ENCODE results near the gene ALDH16A1.

ALDH16A1 gene

DNA sequence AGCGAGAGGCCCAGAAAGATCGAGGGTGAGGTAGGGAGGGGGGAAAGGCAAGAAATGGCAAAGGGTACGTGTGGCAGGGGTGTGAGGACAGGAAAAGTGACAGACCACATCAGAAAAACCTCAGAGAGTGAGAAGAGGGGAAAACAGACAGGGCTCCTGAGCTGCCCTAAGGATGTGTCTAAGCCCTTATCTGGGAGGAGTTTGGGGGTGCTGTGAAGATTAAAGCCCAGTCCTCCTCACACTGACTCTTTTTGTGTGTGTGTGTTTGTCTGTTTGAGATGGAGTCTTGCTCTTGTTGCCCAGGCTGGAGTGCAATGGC is 29.1 kb upstream of the ALDH16A1 start:
- DNase-seq (ENCODE audit: low read depth) = no peak

DNA sequence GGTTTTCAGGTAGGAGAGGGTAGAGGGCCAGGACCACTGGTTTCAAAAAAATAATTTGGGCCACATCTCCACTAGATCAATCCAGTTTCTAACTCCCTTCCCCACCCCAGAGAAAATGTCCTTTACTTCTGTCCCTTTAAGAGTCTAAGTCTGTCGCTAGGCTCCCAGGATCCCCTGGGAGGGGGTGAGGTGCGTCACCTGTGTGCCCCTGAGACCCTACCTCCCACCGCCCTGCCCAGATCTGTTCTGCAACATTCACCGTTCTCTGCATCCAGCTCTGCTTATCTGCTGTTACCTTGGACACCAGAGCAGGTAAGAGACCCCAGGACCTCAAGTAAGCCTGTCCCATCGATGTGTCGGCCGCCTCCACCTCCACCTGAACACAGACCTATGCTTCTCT is 27.8 kb upstream of the ALDH16A1 start, which contains the start of gene GFY:
GFY (plus strand) TSS at position 211 of the 400 bp plus-strand sequence. CDS start 1,043 bp downstream, outside the sequence.
- DNase-seq (ENCODE audit: low read depth) = no peak

DNA sequence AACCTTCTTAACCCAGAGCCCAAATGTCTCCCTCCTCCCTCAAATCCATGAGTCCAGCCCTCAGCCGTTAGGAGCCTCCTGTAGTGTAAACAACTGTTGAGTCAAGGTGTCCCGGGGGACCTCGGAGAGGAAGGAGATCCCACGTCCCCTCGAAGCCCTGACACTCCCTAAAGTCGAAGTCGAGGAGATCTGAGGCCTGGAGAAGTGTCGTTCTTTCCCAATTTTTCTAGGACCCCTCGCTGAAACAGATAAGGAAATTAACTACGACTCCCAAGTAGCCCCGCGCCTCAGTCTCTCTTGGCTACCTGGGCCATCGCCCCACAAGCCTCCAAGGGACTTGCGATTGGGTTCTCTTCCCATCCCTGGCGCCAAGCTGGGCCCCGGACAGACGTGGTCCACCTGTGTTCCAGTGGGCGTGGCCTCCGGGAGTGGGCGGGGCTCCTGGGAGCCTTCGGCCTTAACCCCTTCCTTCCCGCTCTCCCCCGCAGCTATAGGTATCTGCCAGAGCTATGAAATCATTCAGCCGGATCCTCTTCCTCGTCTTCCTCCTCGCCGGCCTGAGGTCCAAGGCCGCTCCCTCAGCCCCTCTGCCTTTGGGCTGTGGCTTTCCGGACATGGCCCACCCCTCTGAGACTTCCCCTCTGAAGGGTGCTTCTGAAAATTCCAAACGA is 27.0 kb upstream of the ALDH16A1 start:
- no peak for DNase-seq (ENCODE audit: low read depth)

GRCh38 chr19:49427339-49427738 is 25.7 kb upstream of the ALDH16A1 start:
- no peak for DNase-seq (ENCODE audit: low read depth)

GRCh38 chr19:49427855-49428546 is 25.0 kb upstream of the ALDH16A1 start:
- no peak for DNase-seq (ENCODE audit: low read depth)

DNA sequence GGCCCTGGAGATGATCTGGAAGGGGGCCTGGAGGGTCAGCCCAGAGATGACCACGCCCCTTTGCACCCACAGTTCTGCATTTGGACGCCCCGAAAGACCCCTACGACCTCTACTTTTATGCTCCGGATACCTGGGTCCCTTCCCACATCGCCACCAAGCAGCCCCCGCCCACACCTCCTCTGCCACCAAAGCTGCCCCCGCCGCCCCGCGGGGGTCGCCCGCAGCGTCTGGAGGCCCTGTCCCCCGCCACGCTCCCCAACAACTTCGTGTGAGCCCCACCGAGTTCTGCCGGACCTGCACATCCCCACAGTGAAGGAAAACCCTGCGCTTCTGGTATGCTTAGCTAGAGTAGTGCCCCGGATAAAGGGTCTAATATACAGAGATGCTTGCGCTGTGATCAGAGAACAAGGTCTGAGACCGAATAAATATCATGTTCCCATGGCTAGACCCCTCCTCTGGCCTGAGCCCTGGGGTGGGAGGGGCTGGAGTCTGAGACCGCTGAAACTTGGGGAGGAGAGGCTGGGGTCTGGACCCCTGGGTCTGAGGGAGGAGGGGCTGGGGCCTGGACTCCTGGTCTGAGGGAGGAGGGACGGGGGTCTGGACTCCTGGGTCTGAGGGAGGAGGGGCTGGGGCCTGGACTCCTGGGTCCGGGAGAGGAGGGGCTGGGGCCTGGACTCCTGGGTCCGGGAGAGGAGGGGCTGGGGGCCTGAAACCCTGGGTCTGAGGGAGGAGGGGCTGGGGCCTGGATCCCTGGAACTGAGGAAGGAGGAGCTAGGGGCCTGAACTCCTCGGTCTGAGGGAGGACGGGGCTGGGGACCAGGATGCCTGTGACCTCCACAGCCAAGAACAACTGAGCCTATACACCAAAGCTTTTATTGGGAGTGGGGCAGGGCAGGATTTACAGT is 24.2 kb upstream of the ALDH16A1 start:
- no peak for DNase-seq (ENCODE audit: low read depth)

- DNase-seq (ENCODE audit: low read depth) = no peak
Observed at GRCh38 chr19:49430172-49430677, 22.8 kb upstream of the ALDH16A1 start.

- DNase-seq (ENCODE audit: low read depth) = no peak
Observed at GRCh38 chr19:49430678-49431329, 22.2 kb upstream of the ALDH16A1 start.

DNA sequence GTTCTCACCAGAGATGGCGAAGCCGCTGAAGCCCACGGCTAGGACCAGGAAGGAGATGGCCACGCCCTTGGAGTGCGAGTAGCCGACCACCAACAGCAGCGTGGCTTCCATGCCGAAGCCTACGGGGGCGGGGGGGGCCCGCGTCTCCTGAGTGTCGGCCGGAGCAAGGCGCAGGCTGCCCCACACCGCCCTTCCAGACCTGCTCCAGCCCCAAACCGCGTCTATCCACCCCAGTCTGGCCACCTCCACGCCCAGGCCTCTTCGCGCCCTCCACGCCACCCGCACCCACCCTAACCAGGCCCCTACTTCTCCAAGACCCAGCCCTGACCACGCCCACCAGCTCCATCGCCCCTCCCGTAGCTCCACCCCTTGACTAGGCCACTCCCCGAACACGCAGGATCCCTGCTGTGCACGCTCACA is 21.7 kb upstream of the ALDH16A1 start:
- no peak for DNase-seq (ENCODE audit: low read depth)

DNA sequence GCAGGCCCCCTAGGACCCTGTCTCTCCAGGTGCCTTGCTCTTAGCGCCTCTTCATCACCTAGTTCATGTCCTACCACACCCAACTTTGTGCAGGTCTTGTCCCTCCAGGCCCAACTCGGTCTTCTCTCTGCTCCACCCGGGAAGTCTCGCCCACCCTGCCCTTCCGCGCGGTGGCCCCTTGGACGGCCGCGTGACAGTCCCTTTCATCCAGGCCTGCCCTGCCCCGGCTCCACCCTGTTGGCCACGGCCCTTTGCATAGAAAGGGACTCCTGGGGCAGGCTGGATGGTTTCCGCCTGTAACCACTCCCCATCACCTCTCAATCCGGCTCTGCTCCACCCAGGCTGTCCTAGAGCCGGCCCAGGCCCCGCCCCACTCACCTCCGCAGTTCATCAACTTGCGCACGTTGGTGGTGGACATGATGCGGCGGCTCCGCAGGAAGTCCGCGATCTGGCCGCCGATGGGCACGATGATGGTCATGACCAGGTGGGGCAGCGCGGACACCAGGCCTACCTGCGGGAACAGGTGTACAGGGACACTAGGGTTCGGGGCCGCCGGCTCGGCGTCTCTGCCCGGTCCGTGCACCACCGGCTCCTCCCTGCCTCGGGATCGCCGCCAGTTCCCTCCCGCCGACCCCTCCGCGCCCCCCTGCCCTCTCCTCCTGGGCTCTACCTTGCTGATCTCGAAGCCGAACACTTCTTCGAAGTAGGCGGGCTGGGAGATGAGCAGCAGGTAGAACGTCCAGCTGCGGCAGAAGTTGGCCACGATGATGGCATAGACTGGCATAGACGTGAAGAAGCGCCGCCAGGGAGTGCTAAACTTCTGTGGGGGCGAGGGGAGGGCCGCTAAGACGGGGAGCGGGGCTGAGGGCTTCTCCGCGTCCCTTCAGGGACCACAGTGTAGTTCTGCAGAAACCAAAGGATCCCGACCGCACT is 20.6 kb upstream of the ALDH16A1 start:
- no peak for DNase-seq (ENCODE audit: low read depth)

DNA sequence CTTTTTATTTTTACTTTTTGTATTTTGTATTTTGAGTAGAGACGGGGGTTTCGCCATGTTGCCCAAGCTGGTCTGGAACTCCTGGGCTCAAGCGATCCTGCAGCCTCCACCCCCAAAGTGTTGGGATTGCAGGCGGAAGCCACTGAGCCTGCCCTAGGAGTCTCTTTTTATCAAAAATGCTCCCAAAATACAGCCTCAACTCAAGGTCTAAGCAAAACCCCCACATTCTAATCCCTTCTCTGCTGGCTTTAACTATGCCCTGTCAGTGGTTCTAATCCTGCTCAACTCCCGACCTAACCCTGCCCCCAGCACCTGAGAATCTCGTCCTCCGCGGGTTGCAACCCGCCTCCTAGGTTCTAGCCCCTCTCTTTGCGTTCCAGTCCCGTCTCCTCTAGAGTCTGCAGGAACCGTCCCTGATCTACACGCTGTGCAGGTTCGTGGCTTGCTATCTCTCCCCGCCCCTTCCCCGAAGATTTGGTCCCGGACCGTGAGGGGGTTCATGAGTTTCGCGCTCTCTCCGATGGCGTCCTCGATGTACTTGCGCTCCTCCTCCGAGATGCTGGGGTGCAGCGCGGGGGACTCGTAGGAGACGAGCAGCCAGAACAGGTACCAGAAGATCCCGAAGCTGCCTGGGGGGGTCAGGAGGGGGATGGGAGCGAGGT is 19.7 kb upstream of the ALDH16A1 start:
- no peak for DNase-seq (ENCODE audit: low read depth)

DNA sequence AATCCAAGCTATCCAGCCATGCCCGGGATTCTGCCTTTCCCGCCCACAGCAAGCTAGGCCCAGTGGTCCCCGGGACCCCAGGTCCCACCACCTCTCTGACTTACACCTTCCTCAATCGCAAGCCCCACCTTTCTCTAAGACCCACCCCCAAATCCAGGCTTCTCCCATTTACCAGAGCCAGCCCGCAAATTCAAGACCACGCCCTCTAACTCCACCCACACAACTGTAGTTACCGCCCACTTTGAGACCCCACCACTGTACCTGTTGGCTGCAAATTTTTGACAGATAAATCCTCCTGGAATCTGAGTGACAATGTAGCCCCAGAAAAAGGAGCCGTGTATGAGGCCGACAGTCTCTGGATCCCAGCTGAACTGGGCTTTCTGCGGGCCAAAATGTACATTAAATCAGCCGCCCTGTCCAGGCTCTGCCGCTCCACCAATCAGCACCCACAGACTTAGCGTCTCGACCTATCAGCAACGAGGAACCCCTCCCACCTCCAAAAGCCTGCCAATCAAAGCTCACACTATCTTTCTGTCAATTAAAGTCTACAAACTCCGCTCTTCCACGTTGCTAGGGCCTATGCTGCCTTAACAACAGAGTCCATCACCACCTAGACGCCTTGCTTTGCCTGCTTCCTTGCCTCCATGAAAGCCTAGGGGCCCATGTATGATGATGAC is 18.0 kb upstream of the ALDH16A1 start:
- no peak for DNase-seq (ENCODE audit: low read depth)

GRCh38 chr19:49435670-49436069 is 17.4 kb upstream of the ALDH16A1 start:
- DNase-seq (ENCODE audit: low read depth) = no peak

- no peak for DNase-seq (ENCODE audit: low read depth)
Observed at GRCh38 chr19:49436381-49437017, 16.5 kb upstream of the ALDH16A1 start.

DNA sequence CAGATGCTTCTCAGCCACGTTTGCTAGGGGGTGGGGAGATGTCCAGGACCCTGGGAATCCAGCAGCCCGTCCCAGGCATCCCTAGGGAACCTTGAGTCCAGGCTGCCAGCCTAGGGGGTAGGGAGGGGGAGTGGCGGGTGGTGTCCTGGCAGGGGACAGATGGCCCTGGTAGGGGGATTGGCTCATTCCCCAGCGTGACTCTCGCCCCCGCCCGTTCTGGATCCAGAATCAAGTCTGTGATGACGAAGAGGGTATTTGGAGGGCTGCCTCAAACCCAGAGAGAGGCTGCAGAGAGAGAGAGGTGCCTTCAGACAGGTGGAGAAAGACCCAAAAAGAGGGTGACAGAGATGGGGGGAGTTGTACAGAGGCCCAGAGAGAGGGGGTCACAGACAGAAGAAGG is 15.8 kb upstream of the ALDH16A1 start:
- DNase-seq (ENCODE audit: low read depth) = no peak

- no peak for DNase-seq (ENCODE audit: low read depth)
Observed at GRCh38 chr19:49438261-49438660, 14.8 kb upstream of the ALDH16A1 start.

DNA sequence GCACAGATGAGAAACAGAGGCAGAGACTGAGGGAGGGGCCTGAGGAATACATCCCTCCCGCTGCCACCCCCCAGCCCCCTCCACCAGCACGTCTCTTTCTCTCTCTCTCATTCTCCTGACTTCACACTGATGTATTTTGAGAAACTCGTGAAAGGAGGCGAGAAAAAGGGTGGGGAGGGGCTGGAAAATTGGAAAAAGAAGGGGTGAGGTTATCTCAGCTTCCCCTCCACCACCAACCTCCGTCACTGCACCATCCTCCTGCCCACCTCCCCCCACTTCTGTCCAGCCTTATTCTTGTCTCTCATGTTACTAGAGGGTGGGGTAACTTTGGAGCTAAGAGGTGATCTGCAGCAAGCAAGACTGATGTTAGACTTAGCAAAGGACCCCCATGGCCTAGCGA is 13.2 kb upstream of the ALDH16A1 start:
- DNase-seq (ENCODE audit: low read depth) = no peak

DNA sequence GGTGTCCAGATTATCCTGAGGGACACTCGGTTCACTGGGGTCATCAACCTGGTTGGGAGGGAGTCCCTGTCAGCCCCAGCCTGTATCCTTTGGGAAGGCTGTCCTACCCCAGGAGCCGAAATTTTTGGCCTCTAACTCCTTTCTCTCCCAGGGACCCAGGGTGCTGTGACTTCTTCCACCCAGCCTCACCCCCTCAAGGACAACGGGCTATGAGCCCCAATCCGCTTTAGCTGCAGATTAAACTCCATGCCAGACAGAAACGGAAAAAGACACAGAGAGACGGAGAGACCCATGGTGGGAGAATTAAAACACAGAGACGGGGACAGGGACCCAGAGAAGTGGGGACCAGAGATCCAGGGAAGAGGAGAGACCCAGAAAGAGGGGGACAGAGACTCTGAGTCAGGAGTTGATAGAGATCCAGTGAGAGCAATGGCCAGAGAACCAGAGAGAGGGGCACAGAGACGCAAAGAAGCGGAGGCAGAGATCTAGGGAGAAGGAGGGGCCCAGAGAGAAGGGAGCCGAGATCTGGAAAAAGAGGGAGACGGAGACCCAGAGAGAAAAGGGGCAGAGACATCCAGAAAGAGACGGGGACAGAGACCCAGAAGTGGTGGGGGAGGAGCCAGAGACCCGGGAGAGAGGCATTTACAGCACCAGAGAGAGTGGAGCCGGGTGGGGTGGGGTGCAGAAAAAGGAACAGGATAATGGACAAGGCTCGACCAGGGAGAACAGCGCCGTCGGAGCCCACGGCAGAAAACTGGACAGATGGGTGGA is 12.4 kb upstream of the ALDH16A1 start:
- no peak for DNase-seq (ENCODE audit: low read depth)
